Left renal cortex interstitium (tissue), 4 donors: ENCODE data around the gene RTP2. TPM values are rescaled to one million over a fixed set of nuclear protein-coding genes. Genes with fewer than 3 reads are reported as not detected.

Experiments
- DNase-seq, 4 donors: peaks; one replicate each; pipeline ENCODE4 v3.0.0-alpha.2; 2013; ENCODE audit warnings: low read depth in 4 of 4, low spot score in 2 of 4, missing footprints in 1 of 4
- polyA plus RNA-seq, 4 donors: library from polyadenylated mRNA; unstranded; fragments of 120-200 nt; gene quantifications; one replicate each; pipeline ENCODE4 v1.2.1, GENCODE V29; 2013; ENCODE audit not compliant: insufficient read length in 4 of 4

The RTP2 gene
- polyA plus RNA-seq: not detected

- no peak for DNase-seq
Measured at GRCh38 chr3:187702507-187703033, at the start of gene RTP2. RTP2 (minus strand) TSS chr3:187702557; CDS start chr3:187702128, 429 bp downstream.

- DNase-seq: no peak
Measured at GRCh38 chr3:187750513-187751123, 48.3 kb upstream of the RTP2 start.

- peak in 1 of 4 donors; percentile 78 for DNase-seq
Measured at GRCh38 chr3:187750006-187750512, 47.7 kb upstream of the RTP2 start.

GRCh38 chr3:187748050-187748481, 45.7 kb upstream of the RTP2 start:
- peak in 2 of 4 donors; percentile 84 to 97 for DNase-seq

- DNase-seq: no peak
Measured at GRCh38 chr3:187747506-187747905, 45.1 kb upstream of the RTP2 start.

- no peak for DNase-seq
Measured at GRCh38 chr3:187746442-187747281, 44.3 kb upstream of the RTP2 start.

- DNase-seq: no peak
Measured at GRCh38 chr3:187746059-187746441, 43.7 kb upstream of the RTP2 start.

GRCh38 chr3:187745201-187746058, 43.1 kb upstream of the RTP2 start, which contains the start of gene BCL6:
BCL6 (minus strand) TSS chr3:187745468; CDS start chr3:187733693, 11,775 bp downstream.
- peak; percentile 96 to 99 (median 96) for DNase-seq

GRCh38 chr3:187744169-187745151, 42.1 kb upstream of the RTP2 start:
- DNase-seq: no peak

- DNase-seq: no peak
Measured at GRCh38 chr3:187743195-187744141, 41.1 kb upstream of the RTP2 start.

- no peak for DNase-seq
Measured at GRCh38 chr3:187742351-187743171, 40.2 kb upstream of the RTP2 start.

GRCh38 chr3:187741403-187742350, 39.3 kb upstream of the RTP2 start:
- no peak for DNase-seq

- no peak for DNase-seq
Measured at GRCh38 chr3:187740421-187741399, 38.4 kb upstream of the RTP2 start.

GRCh38 chr3:187739561-187740332, 37.4 kb upstream of the RTP2 start:
- peak in 2 of 4 donors; percentile 85 to 87 for DNase-seq
